AG04450 (cell line): ENCODE data around the gene KIF5A. TPM values are rescaled to one million over a fixed set of nuclear protein-coding genes. Genes with fewer than 3 reads are reported as not detected.

Experiments
- CTCF ChIA-PET: fragments of 300-600, 350-600 bp; formaldehyde crosslinking; extraction: SDS; loops from one replicate; lab custom pipeline; 2022; ENCODE audit warnings: antibody characterized with exemption, inconsistent platforms; lab: Charles Lee
- POLR2A ChIA-PET: fragments of 350-600 bp; formaldehyde crosslinking; extraction: SDS; loops from one replicate; lab custom pipeline; 2021; ENCODE audit warnings: antibody characterized with exemption, inconsistent platforms; lab: Yijun Ruan, JAX
- DNase-seq: peaks from one replicate; pipeline ENCODE4 v3.0.0-alpha.2; 2011; ENCODE audit warnings: low read depth, low spot score
- H3K27ac ChIP-seq: one replicate; pipeline ENCODE4 v1.5.1; 2012; ENCODE audit warnings: low read depth, low read length, control low read depth
- H3K27me3 ChIP-seq: one replicate; pipeline ENCODE4 v1.6.0; 2012; ENCODE audit warnings: low read length; ENCODE audit not compliant: control insufficient read depth, insufficient read depth
- H3K4me3 ChIP-seq: 2 replicates; pipeline ENCODE4 v1.5.1; 2011; ENCODE audit warnings: mild to moderate bottlenecking, low read depth, low read length, control low read depth
- H3K9me3 ChIP-seq: 2 replicates; pipeline ENCODE4 v1.5.1; 2012; ENCODE audit warnings: low read length; ENCODE audit not compliant: control insufficient read depth, insufficient read depth
- polyA plus RNA-seq: library from polyadenylated mRNA; depleted of rRNA; stranded (reverse); fragments of >200 nt; gene quantifications from 2 replicates; pipeline ENCODE4 v1.2.3, GENCODE V29; 2011
- TF ChIP-seq, protein P1 (sequence below): IDR thresholded peaks from 2 replicates; pipeline ENCODE4 v1.5.1; 2011; ENCODE audit warnings: low read depth, low read length, control low read depth, inconsistent platforms

Gene KIF5A
- polyA plus RNA-seq, 1 experiment: 0.45 TPM

GRCh38 chr12:57514720-57515407, 35.0 kb upstream of the KIF5A start:
- Histone ChIP-seq H3K4me3 (no peak overlapping the region), H3K27ac (no peak overlapping the region), H3K9me3 (peaks cover 2% of the 10 kb centered on the region; the same call in 1 of the 2 replicates), H3K27me3 (no peaks in the 10 kb centered on the region)
- TF ChIP-seq, protein P1, sequence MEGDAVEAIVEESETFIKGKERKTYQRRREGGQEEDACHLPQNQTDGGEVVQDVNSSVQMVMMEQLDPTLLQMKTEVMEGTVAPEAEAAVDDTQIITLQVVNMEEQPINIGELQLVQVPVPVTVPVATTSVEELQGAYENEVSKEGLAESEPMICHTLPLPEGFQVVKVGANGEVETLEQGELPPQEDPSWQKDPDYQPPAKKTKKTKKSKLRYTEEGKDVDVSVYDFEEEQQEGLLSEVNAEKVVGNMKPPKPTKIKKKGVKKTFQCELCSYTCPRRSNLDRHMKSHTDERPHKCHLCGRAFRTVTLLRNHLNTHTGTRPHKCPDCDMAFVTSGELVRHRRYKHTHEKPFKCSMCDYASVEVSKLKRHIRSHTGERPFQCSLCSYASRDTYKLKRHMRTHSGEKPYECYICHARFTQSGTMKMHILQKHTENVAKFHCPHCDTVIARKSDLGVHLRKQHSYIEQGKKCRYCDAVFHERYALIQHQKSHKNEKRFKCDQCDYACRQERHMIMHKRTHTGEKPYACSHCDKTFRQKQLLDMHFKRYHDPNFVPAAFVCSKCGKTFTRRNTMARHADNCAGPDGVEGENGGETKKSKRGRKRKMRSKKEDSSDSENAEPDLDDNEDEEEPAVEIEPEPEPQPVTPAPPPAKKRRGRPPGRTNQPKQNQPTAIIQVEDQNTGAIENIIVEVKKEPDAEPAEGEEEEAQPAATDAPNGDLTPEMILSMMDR: no peak
- DNase-seq: no peak
- CTCF ChIA-PET: no interaction called here
- POLR2A ChIA-PET: no interaction called here

DNA sequence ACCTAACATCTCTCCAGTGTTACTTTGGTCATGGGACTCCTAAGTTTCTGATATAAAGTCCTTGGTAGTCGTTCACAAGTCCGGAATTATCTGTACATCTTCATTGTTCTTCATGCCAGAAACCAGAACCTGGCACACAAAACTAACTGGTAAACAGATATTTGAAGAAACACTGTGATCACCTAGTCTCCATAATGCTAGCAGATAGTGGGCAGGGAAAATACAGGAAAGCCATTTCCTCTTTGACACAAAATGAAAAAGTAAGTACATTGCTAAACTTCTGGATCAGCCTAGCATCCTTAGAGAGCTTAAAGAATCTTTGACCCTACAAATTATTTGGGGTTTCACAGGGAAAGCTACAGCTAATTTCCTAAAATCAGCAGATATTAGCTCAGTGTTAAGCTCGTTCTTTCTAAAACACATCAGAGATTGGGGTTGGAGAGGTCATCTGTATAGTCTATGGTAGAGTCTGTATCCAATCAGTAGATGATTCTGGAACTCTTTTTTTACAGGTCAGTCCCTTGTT, 34.4 kb upstream of the KIF5A start:
- H3K27ac ChIP-seq: peak overlapping the region; percentile 47
- H3K4me3 ChIP-seq: no peak overlapping the region
- DNase-seq: no peak
- H3K27me3 ChIP-seq: no peaks in the 10 kb centered on the region
- TF ChIP-seq, protein P1: no peak
- H3K9me3 ChIP-seq: peaks cover 5% of the 10 kb centered on the region; the same call in 1 of the 2 replicates
- ChIA-PET CTCF (interaction anchor here (1.2 kb wide), 1 partner anchor 68 kb away, joined by 3 read pairs; no protein-coding TSS in a partner anchor), POLR2A (no interaction called here)

DNA sequence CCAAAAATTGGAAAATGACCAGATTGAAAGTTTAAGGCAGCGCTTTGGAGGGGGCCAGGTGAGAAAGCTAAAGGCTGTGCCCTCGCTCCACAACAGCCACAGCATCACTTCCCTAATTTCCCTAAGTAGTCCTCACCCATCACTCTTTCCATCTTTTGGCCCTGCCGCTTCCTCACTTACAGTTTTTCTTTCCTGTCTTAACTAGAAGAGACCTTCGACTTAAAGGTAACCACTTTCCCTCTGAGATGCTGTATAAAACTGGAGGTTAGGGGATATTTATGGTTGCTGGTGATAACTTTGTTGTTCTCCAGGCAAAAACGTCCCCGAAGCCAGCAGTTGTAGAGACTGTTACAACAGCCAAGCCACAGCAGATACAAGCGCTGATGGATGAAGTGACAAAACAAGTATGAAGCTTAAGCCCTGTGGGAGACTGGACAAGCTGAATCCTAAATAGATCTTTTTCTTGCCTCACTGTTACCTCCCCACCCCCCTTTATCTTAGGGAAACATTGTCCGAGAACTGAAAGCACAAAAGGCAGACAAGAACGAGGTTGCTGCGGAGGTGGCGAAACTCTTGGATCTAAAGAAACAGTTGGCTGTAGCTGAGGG, 33.8 kb upstream of the KIF5A start:
- CTCF ChIA-PET: interaction anchor here (1.2 kb wide), 1 partner anchor 67 kb away, joined by 3 read pairs; no protein-coding TSS in a partner anchor

DNA sequence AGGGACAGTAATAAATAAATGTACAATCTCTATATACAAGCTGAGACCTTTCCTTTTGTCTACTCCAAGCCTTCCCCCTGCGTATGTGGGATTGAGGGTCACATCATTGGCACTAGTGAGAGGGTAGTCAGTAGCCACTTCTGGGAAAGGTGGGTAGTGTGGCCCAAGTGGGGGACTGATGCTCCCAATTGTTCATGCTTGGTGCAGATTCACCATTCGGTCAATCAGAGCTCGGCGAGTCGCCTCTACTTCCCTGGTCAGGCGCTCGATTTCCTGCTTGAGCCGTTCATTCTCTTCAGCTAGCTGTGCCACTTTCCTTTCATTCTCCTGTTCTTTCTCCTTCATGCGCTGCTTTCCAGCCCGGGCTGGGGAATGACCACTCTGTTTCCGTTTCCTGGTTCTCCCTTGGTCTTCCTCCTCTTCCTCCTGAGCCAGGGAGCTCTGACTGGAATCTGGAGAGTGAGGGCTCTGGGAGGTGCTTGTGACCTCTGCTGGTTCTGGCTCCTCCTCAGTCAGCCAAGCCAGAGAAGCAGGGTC, 33.2 kb upstream of the KIF5A start:
- no peak overlapping the region for H3K4me3 ChIP-seq
- no peaks in the 10 kb centered on the region for H3K27me3 ChIP-seq
- H3K9me3 ChIP-seq: peaks cover 5% of the 10 kb centered on the region; the same call in 1 of the 2 replicates
- ChIA-PET CTCF (interaction anchor here (1.2 to 1.8 kb wide), 2 partner anchors 58 to 67 kb away, joined by 3 to 5 read pairs; no protein-coding TSS in a partner anchor), POLR2A (interaction anchor here (0.6 kb wide), 2 partner anchors 10 to 53 kb away, joined by 4 read pairs; no protein-coding TSS in a partner anchor)
- TF ChIP-seq, protein P1: no peak
- no peak for DNase-seq
- peak overlapping the region; percentile 4 for H3K27ac ChIP-seq

More for the DNA sequence above, 33.8 kb upstream of the KIF5A start:
- Histone ChIP-seq H3K27me3 (no peaks in the 10 kb centered on the region), H3K4me3 (no peak overlapping the region), H3K27ac (peak overlapping the region; percentile 47), H3K9me3 (peaks cover 5% of the 10 kb centered on the region; the same call in 1 of the 2 replicates)
- TF ChIP-seq, protein P1: no peak
- DNase-seq: no peak
- POLR2A ChIA-PET: interaction anchor here (0.6 kb wide), 2 partner anchors 10 to 52 kb away, joined by 4 read pairs; no protein-coding TSS in a partner anchor
